SKM-1 (cell line): ENCODE data around the gene RBFOX1.

Experiments
- DNase-seq: peaks from one replicate; lab custom pipeline; 2025; ENCODE audit not compliant: unreplicated experiment; lab: John Stamatoyannopoulos, UW

RBFOX1 gene

DNA sequence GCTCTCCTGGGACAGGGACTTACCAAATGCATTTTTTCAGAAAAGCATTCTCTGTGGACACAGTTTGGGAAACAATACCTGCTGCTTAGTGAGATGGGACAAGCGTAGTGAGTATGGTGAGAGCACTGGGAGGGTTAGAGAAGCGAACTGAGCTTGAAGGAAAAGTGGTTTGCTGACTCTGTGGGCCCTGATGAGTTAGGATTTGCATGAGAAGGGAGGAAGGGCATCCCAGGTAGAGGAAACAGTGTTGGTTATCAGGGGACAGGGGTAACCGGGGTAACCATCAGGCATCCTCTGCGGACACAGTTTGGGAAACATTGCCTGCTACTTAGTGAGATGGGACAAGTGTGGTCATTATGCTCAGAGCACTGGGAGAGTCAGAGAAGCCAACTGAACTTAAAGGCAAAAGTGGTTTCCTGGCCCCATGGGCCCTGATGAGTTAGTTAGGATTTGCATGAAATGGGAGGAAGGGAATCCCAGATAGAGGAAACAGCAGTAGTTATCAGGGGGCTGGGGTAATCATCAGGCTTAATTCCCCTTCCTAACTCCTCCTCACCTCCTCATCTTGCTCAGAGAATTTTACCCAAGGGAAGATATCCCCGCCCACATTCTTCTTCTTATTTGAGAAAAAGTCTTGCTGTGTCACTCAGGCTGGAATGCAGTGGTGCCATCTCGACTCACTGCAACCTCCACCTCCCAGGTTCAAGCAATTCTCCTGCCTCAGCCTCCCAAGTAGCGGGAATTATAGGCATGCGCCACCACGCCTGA lies 319.3 kb downstream of the RBFOX1 start:
- DNase-seq, result no peak

- no peak for DNase-seq
These were observed 321.3 kb downstream of the RBFOX1 start for GRCh38 chr16:7653746-7654461.

GRCh38 chr16:7675628-7676027 lies 343.0 kb downstream of the RBFOX1 start:
- DNase-seq, result no peak

DNA sequence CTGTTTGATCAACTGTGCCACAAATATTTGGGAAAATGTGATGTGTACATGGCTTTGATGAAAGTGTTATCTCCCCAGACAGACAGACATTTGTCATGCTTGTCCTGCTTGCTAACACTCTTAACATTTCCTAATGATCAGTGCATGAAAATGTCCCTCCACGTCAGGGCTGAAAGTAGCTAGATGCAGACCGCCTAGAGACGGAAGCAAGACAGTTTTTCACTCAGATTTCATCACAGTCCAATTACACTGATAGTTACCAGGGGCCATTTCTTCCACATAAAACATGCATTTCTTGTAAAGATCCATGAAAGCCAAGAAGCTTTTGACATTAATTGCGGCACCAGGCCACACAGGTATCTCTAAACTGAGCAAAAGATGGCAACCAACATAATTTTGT lies 347.7 kb downstream of the RBFOX1 start:
- DNase-seq, result no peak

GRCh38 chr16:7688811-7689210 lies 356.2 kb downstream of the RBFOX1 start:
- DNase-seq, result no peak

DNA sequence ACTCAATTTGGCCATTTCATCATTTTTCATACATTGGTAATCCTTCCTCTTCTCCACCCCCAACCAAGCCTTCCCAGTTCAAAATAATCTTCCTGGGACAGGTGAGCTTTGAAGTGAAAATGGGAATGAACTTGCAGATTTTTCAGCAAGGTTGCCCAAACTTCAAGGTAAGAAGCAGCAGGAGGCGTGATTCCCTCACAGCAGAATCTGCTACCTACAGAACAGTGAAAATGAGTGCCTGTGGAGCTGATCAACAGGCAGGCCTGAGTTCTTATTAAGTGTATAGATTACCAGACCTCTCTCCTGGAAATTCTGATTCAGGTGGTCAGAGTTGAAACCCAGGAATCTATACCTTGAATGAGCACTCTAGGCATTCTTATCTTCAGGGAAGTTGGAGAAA lies 356.6 kb downstream of the RBFOX1 start:
- DNase-seq, result no peak

- DNase-seq, result no peak
These were observed 358.9 kb downstream of the RBFOX1 start for GRCh38 chr16:7691533-7691932.

- no peak for DNase-seq
These were observed 371.0 kb downstream of the RBFOX1 start for GRCh38 chr16:7703672-7704071.

GRCh38 chr16:7705885-7706284 lies 373.2 kb downstream of the RBFOX1 start:
- DNase-seq, result no peak

- DNase-seq, result no peak
These were observed 376.5 kb downstream of the RBFOX1 start for GRCh38 chr16:7709186-7709585.

DNA sequence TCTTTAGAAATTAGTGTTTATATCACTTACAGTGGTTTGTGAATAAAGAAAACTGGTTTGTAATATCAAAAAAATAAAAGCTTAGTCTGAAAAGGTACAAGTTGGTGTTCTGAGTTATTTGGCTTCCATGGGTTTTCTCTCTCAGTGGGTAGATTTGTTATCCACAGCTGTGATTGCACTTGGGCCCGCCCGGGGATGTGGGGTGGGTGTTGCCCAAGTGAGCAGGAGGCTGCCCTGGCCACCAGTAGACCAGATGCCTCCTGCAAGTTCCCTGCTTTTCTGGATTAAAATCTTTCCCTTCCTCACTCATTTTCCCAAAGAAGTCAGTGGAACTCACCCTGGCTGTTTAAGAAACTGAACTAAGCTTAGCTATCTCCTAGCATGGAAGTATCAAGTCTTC lies 380.6 kb downstream of the RBFOX1 start:
- DNase-seq, result no peak

GRCh38 chr16:7714775-7715174 lies 382.1 kb downstream of the RBFOX1 start:
- DNase-seq, result no peak

- no peak for DNase-seq
These were observed 384.3 kb downstream of the RBFOX1 start for GRCh38 chr16:7716660-7717550.

- DNase-seq, result no peak
These were observed 390.1 kb downstream of the RBFOX1 start for GRCh38 chr16:7722761-7723160.

GRCh38 chr16:7731141-7731540 lies 398.5 kb downstream of the RBFOX1 start:
- no peak for DNase-seq

DNA sequence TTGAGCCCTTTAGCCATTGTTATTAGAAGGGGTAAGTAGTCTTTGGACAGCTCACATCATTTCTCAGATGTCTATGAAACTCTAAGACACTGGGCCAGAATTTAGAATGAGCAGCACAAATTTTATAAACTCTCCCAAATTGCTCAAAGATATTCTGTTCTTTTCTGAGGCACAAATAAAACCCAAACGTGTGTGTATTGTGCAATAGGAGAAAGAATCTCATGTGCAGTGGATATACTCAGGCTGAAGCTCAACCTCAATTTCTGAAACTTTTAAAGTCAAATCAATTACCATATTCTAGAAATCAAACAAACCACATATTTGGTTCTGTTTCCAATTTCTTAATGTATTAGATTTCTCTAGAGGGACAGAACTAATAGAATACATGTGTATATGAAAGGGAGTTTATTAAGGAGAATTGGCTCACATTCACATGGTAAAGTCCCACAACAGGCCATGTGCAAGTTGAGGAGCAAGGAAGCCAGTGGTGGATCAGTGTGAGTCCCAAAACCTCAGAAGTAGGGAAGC lies 403.6 kb downstream of the RBFOX1 start:
- no peak for DNase-seq

GRCh38 chr16:7742626-7743025 lies 410.0 kb downstream of the RBFOX1 start:
- DNase-seq, result no peak

DNA sequence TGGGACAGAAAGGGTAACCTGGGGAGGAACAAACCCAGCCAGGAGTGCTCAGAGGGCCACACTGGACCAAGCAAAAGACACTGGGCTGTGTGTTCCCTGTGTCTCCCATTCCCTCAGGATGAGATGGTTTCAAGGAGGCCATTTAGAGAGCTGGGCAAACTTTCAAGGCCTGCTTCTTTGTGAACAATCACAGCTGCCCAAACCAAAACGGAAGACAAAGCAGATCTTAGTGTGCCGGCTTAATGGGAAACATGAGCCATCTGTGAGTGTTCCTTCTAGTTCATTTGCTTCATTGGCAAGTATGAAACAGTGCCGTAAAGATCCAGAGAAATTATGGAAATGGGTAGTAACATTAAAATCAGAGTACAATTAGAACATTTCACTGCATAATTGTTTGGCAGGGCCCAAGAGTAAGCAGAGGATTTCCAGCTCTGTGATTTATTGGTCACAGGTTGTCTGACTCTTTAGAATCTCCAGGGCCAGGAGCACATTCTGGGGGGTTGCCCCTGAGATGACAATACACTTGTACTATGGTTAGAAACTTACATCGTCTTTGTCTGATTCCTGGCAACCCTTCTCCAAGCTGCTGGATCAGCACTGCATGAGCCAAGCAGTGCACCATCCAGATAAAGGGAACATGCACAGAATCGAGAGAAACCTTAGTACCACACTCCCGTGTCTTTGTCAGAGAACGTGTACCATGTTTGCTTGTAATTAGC lies 412.1 kb downstream of the RBFOX1 start:
- no peak for DNase-seq

DNA sequence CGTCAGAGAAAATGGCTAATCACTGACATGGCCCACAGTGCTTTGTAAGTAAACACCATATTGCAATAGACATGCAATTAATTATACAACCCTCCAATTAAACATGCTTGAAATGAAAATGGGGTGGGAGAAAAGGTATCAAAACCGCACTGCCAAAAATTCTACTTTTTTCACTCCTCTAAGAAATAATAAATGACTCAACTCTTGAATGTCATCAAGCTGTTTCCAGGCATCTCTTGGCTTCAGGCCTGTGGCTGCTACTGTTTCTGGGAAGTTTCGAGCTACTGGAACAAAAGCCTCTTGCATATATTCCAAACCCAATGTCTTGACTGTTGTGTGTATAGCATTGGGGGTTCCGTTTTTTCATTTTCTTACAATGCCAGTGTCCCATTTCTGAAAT lies 412.6 kb downstream of the RBFOX1 start:
- DNase-seq, result no peak

DNA sequence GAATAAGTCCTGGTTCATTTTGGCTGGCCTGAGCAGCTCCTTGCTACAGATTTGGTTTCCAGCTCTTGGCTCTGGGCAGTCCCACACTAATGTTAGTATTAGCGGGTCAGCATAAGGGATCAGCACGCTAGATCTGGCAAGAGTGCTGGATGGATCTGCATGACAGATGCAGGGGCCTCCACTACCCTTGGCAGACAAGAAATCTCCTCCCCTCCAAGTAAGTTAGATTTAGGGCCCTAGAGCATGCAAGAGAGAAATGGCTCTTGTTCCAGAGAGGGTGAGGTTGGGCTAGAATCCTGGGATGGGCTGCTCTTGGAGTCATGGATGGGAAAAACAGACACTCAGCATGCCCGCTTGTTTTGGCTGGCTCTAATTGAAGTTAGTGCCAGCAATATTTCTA lies 414.3 kb downstream of the RBFOX1 start:
- DNase-seq, result no peak

GRCh38 chr16:7748522-7748921 lies 415.9 kb downstream of the RBFOX1 start:
- no peak for DNase-seq
